HG02759 (cell line): ENCODE results near the gene RASAL1.
"Not testable (repeated sequence)": the region's sequence is repeated elsewhere in the genome, so short reads cannot be mapped to it uniquely, and the experiment has no call there.

Source experiments
- ATAC-seq: cut with Tn5 transposase; IDR thresholded peaks from one replicate; pipeline ENCODE4 v1.9.1; 2021; ENCODE audit warnings: mild to moderate bottlenecking, moderate library complexity; ENCODE audit not compliant: unreplicated experiment

The RASAL1 gene

GRCh38 chr12:113118142-113118541, 17.4 kb downstream of the RASAL1 start:
- ATAC-seq = no peak

GRCh38 chr12:113117684-113118083, 17.9 kb downstream of the RASAL1 start:
- not testable (repeated sequence) for ATAC-seq

DNA sequence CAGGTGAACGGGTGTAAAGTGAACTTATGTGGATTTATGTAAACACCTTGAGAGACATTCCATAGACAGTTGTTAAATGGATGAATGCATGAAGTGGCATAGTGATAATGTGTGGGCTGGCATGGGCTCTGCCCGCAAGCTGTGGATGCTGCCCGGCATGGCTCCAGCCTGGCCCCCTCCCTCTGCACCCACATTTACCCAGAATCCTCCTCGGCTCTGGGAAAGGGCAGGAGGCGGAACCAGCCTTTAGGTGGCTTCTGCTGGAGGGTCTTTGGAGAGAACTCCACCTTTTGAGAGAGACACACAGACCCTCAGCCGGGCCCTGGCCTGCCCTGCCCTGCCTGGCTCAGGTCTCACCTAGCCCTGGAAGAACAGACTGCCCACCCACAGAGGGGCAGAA, 18.7 kb downstream of the RASAL1 start:
- ATAC-seq = no peak

GRCh38 chr12:113115455-113116126, 20.0 kb downstream of the RASAL1 start:
- ATAC-seq = no peak

GRCh38 chr12:113114447-113115178, 20.9 kb downstream of the RASAL1 start:
- no peak for ATAC-seq

DNA sequence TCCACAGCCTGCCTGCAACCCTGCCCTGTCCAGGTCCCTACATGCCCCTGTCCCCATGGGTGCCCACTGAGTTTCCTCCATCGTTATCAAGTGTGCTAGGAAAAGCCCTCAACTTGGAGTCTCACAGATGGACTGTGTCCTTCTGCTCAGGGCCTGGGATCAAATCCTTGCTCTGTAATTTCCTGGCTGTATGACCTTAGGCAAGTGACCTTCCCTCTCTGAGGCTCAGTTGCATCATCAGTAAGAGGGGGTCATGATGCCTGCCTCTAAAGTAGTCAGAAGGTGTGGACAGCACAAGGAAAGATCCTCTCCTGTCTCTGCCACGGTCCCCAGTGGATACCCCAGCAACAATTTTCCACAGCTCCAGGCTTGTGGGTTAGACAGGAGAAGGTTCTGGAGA, 22.2 kb downstream of the RASAL1 start:
- ATAC-seq = no peak

DNA sequence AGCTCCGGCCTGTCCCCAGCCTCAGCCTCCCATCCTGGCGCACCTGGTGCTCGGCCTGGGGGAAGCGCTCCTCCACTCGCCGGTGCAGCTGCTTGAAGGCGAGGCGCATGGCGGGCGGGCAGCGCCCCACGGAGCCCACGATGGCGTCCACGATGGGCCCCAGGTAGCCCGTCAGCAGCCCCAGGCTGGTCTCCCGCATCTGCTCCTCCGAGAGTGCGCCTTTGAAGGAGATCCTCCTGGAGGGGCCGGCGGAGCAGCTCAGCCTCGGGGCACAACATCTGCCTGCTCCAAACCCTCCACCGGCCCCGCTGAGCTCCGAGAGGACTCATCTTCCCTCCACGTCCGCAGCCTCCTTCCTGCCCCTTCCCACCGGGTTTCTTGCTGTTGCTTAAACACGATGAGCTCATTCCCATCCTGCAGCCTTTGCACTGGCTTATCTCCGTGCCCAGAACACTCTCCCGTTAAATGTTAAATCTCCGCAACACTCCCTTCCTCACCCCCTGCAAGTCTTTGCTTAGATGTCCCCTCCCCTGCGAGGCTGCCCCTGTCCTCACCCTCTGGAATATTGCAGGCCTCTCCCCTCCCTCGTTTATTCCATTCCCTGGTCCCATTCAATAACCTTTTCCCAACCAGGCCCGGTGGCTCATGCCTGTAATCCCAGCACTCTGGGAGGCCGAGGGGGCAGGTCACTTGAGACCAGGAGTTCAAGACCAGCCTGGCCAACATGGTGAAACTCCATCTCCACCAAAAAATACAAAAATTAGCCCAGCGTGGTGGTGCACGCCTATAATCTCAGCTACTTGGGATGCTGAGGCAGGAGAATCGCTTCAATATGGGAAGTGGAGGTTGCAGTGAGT, 23.3 kb downstream of the RASAL1 start:
- ATAC-seq = no peak

DNA sequence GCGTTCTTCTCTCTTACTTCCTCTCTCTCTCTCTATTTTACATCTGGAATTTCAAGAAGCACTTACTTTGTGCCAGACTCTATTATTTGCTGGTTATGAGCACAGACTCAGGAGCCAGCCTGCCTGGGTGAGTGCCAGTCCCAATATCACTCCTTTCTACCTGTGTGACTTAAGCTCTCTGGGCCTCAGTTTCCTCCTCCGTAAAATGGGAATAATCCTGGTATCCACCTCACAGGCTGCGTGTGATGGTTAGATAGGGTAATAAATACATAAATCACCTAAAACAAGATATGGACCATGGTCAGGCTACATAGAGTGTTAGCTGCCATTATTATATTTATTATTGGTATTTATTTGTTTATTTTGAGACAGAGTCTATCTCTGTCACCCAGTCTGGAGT, 24.3 kb downstream of the RASAL1 start:
- ATAC-seq = no peak

GRCh38 chr12:113109872-113110599, 25.5 kb downstream of the RASAL1 start:
- ATAC-seq = no peak

DNA sequence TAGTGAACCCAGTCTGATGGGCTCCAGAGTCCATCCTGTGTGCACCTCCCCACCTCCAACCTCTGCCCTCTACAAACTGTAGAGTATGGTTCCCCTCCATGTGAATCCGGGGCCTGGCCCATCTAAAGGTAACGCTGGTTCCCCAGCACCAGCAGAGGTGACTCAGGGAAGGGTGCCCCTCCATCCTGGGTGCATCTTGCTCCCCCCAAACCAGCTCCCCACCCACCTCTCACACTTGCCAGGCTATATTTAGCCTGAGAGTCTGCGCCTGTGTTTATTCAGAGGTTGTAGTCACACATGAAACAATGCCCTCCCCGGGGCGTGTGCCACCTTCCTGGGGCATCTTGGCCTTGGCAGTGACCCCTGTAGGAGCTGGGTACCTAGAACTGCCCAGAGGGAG, 26.2 kb downstream of the RASAL1 start:
- ATAC-seq = no peak

DNA sequence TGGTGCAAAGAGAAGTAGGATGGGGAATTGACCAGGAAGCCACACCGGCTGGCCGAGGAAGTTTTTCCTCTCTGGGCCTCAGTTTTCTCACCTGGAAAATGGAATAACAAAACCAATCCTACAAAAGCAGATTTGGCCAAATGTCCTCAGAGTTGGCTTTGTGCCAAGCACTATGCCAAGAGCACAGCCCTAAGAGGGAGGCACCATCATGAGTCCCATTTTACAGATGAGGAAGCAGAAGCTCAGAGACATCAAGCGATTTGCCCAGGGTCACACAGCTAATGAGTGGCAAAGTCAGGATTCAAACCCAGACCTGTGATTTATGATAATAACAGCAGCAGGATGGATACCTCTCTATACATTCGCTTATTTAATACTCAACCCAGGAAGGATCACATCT, 27.3 kb downstream of the RASAL1 start:
- no peak for ATAC-seq

GRCh38 chr12:113106361-113106760, 29.2 kb downstream of the RASAL1 start:
- ATAC-seq = no peak

- no peak for ATAC-seq
Observed at GRCh38 chr12:113105606-113106271, 29.8 kb downstream of the RASAL1 start.

DNA sequence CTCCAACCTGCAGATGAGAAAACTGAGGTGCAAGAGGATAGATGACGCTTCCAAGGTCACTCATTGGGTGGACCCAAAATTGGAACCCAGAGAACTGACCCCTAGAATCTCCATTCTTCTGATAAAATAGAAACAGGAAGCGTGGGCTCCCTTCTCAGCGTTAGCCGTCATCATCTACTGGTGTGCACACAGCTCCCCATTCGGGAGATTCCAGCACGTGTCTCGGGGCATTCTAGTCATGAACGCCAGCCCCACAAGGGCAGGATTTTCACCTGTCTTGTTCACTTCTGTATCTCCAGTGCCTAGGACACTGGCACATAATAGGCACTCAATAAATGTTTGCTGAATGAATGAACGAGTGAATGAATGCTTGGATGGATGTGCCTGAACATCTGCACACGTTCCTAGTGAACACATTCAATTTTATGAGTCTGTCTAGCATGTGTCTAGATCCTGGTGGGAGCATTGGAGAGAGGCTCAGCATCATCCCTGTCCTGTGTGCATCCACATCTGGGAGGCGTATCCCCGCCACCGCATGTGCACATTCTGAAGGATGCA, 30.5 kb downstream of the RASAL1 start:
- ATAC-seq = no peak

- no peak for ATAC-seq
Observed at GRCh38 chr12:113103756-113104450, 31.7 kb downstream of the RASAL1 start.

- no peak for ATAC-seq
Observed at GRCh38 chr12:113102811-113103210, 32.8 kb downstream of the RASAL1 start.

- ATAC-seq = no peak
Observed at GRCh38 chr12:113101751-113102150, 33.8 kb downstream of the RASAL1 start.

GRCh38 chr12:113099764-113100163, 35.8 kb downstream of the RASAL1 start:
- ATAC-seq = no peak

- ATAC-seq = no peak
Observed at GRCh38 chr12:113099364-113099763, 36.2 kb downstream of the RASAL1 start.
